Activated T-cell treated with anti-CD3 and anti-CD28 coated beads, Interleukin-2, amount 50 U/mL, for 1 hour (primary cell): ENCODE data around the gene SYT11.
"Not testable (repeated sequence)": the region's sequence is repeated elsewhere in the genome, so short reads cannot be mapped to it uniquely, and the experiment has no call there.

ENCODE experiments used
- DNase-seq: peaks from one replicate; pipeline ENCODE4 v3.0.0-alpha.2; 2020

SYT11 gene

DNA sequence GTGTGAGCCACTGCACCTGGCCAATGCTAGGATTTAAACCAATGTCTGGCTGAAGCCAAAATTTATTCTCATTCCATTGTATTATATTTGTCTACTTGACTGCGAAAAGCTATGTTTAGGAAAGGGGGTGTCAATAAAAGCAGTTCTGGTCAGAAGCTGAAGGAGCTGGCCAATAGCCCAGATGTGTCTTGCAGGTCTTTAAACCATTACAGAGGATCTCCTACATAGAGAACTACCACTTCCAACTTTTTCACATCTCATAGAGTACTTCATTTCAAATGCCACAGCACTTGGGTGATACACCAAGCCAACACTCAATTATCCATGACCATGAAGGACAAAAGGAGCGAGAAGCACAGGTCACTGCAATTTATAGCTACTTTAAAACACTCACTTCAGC, 2.5 kb downstream of the SYT11 start:
- DNase-seq = no peak

DNA sequence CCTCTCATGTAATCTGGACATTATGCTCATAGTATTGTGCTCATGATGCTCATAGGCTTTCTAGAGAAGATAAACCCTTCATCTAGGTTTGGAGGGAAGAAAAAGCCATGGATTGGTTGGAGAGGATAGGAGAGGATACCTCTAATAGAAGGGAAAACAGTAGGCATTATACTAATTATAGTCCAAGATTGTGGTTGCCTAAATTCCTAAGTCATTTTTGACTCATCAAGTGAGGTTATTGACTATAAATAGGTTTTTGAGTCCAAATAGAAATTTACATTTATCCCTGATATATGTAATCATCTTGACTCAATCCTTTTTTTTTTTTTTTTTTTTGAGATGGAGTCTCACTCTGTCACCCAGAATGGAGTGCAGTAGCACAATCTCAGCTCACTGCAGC, 5.0 kb downstream of the SYT11 start:
- DNase-seq = no peak

DNA sequence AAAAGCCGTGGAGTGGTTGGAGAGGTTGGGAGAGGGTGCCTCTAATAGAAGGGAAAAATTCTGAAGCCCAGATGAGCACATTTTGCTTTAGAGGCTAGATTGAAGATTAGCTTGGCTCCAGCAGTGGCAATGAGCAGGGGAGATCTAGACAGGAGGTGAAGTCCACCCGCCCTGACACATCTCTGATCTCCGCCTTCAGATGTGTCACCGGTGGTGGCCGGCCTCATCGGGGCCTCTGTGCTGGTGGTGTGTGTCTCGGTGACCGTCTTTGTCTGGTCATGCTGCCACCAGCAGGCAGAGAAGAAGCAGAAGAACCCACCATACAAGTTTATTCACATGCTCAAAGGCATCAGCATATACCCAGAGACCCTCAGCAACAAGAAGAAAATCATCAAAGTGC, 8.4 kb downstream of the SYT11 start:
- DNase-seq = no peak

DNA sequence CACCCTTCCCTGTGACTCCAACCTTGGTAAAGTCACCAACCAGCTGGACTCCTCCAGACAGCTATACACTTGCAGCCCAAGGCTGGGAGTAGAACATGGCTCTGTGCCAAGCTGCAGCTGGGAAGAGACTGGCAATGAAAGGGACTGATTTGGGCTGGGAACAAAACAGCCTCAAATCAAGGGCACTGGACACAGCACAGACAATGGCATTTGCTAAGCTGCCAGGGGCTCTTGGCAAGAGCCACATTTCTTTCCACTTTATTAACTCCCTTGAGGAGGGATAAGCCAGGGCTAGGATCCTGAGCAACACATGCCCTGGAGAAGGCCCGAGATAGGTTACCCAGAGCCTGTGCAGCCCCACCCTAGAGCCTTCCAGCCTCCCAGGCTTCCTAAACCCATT, 12.0 kb downstream of the SYT11 start:
- no peak for DNase-seq

DNA sequence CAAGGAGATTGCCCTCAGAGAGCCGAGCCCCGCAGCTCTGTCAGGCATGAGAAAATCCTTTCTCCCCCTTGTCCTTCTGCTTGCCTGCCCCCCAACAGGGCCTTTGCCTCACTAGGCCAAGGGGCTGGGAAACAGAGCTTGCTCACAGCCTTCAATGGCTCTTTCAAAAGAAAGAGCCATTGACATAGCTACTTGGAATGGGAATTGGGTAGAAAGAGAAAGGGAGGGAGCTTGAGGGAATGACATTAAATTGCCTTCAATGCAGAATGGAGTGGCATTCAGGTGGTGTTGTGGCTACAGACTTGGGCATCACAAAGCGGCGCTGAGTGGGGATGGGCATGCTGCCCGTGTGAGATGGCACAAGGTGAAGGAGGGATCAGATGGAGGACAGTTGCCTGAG, 13.2 kb downstream of the SYT11 start:
- no peak for DNase-seq

DNA sequence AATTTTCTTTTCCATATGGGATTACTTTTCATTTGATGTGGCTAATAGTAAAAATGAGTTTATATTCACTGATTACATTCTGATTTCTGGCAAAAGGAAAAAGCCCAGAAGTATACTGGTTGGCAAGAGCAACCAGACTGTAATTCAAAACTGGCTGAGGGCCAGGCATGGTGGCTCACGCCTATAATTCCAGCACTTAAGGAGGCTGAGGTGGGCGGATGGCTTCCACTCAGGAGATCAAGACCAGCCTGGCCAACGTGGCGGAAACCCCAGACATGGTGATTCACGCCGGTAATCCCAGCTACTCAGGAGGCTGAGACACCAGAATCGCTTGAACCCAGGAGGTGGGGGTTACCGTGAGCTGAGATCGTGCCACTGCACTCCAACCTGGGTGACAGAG, 14.5 kb downstream of the SYT11 start:
- DNase-seq = no peak

DNA sequence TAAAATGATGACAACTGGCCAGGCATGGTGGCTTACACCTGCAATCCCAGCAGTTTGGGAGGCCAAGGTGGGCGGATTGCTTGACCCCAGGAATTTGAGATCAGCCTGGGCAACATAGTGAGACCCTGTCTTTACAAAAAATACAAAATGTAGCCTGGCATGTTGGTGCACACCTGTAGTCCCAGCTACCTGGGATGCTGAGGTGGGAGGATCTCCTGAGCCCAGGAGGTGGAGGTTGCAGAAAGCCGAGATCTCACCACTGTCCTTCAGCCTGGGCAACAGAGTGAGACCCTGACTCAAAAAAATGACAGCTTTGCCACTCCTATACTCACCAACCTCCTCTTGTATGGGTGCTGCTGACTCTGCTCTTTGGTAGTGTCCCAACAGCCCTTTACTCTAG, 18.6 kb downstream of the SYT11 start:
- DNase-seq = no peak

DNA sequence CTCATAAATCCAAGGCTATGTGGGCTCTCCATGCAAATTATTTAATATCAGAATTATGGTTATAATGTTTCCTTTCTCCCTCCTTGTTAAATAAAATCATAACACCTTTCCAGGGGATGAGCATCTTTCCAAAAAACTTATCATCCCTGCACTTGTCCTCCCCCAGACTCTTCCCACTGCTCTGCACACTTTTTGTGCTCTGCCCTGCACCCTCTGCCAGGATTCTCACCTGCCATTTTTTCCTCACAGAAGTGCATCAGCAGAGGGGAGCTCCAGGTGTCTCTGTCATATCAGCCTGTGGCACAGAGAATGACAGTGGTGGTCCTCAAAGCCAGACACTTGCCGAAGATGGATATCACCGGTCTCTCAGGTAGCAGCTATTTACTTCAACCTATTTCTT, 20.9 kb downstream of the SYT11 start:
- no peak for DNase-seq

DNA sequence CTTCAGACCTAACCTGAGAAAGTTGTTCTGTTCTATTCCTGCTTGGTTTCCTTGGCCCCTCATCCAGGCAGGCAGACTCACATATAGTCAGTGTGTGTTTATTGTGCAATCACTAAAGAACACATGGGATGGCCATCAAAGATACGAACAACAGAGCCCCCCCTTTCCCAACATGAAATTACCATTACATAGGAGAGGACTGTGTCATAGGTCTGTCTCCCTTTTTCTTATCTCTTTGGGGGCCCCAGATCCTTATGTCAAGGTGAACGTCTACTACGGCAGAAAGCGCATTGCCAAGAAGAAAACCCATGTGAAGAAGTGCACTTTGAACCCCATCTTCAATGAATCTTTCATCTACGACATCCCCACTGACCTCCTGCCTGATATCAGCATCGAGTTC, 21.6 kb downstream of the SYT11 start:
- DNase-seq = no peak

DNA sequence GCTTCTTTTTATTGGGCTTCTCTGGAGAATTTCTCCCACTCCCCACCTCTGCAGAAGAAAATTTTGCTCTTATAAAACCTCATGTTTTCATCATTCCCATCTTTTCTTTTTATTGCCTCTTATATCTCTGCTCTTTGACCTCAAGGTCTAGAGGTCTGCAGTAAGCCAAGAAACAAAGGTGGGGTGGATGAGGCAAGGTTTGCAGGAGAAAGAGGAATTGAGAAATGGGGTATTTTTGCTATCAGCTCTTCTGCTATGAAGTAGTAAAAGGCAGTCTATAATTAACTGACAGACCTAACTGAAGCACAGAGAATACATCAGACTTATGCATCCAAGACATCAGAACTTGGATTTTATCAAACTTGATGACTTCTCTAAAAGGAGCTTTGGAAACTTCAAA, 22.9 kb downstream of the SYT11 start:
- DNase-seq = no peak

DNA sequence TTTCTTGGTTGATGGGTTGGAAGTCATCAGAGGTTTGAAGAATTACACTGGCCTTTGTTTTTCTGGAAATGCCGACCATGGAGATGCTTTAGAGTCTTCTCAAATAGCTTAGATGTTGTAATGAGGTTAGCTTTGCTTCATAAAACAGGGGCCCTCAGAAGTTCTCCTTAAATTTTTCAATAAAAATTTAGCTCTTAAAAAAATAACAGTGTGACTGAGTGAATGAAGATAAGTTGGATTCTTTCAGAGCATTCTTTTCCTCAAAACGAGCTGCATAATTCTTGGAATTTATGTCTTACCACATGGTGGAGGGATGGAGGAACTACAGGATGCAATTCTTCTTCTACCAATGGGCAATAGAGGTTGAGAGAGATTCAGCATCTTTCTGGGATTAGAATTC, 23.4 kb downstream of the SYT11 start:
- DNase-seq = no peak

DNA sequence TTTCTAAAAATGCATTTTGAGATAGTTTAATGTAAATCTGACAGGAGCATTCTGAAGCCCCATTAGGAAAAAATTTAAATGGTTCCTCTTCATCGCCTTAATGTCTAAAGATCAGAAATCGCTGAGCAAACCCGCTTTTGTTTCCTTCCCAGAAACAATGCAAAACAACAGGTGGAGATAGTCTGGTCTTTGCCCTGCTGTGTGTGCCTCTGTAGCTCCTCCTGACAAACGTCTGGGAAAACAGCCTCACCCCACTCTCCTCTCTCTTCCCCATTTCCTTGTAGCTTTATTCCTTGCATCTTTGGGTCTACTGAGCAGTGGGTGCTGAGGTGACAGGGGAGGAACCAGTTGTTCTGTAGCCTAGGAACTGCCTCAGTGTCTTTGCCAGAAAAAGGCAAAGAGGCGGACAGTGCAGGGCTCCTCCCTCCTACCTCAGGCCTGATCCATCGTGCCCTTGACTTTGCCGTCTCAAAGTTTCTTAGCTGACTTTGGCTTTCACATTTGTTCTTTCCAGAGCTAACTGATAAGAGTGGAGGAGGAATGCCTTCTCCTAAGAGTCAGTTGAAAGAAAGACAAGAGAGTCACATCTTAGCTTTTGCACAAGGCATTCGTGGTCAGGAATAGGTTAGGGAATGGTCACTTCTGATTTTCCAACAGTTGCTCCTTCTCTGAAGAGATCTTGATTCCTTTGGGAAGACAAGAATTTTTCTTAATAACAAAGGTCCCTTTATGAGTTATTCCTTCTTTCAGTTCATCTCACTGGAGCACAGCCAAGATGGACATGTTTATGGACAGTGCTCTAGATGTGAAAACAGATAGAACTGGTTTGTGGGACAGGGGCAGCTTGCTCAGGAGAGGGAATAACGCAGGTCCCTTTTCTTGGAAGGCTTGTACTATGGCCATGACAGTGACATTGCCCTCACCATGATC, 24.9 kb downstream of the SYT11 start:
- DNase-seq = no peak

DNA sequence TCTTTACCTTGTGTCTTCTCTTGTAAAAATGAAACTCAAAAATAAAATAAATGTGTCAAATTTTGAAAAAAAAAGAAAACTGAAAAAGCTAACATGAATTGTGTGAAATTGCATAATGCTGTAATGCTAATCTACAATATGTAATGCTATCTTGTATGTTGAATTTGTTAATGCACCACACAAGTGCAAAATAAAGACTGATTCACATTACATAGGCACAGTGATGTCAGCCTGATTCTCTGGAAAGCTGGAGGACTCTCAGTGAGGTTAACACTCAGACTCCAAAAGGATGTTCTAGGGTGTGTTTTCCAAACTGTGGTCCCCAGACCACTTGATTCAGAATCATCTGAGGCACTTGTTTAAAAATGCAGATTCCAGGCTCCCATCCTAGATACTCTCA, 25.6 kb downstream of the SYT11 start:
- no peak for DNase-seq

DNA sequence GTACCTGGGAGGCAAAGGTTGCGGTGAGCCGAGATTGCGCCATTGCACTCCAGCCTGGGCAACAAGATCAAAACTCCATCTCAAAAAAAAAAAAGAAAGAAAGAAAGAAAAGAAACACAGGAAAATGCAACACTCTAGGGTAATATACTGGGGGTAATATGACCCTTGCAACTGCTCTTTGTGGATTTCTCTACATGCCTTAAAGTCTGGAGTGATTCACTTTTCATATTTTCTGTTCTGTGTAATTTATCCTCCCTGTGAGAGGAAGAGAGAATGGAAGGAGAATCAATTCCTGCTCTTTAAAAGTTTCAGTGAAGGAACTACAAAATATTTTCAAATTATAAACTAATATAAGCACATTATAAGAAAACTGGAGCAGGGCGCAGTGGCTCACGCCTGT, 29.1 kb downstream of the SYT11 start:
- no peak for DNase-seq

DNA sequence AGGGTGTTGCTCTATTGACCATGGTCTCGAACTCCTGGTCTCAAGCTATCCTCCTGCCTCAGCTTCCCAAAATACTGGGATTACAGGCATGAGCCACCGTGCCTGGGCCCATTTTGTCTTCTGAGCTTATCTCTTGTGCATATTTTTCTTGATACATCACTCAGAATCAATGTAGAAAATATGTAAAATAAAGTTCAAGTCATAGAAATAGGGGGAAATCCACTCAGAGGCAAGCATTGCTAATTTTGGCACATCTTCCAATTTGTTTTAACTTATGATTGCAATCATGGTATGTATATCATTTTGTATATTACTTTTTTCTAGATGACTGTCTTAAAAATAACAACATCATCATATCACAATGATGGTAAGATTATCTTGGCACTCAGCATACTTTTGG, 30.2 kb downstream of the SYT11 start:
- DNase-seq = no peak

DNA sequence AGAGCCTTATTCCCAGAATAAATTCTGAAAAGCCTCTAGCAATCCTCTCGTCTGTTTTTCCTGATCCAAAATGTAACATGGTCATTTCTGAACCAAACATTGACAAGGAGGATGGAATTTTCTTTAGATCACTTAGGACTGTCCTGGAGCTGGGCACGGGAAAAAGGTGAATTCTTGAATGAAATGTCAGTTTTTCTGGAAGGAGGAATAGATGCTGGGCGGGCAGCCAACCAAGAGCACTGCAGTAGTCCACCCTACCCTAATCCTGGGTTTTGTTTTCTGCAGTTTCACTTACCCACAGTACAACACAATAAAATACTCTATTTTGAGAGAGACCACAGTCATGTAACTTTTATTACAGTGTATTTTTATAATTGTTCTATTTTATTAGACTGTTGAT, 30.9 kb downstream of the SYT11 start:
- DNase-seq = no peak

DNA sequence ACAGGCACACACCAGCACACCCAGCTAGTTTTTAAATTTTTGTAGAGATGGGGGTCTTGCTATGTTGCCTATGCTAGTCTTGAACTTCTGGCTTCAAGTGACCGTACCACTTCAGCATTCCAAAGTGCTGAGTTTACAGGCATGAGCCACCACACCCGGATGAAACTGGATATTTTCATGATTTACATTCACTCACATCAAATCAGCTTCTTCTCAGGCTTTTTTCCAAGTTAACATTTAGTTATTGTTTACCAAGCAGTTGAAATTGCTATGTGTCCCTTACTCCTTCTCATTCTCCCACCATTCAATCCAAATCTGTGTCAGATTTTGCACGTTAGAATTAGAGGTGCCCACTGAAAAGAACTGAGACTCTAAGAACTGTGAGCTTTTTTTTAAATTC, 33.4 kb downstream of the SYT11 start:
- DNase-seq = no peak

DNA sequence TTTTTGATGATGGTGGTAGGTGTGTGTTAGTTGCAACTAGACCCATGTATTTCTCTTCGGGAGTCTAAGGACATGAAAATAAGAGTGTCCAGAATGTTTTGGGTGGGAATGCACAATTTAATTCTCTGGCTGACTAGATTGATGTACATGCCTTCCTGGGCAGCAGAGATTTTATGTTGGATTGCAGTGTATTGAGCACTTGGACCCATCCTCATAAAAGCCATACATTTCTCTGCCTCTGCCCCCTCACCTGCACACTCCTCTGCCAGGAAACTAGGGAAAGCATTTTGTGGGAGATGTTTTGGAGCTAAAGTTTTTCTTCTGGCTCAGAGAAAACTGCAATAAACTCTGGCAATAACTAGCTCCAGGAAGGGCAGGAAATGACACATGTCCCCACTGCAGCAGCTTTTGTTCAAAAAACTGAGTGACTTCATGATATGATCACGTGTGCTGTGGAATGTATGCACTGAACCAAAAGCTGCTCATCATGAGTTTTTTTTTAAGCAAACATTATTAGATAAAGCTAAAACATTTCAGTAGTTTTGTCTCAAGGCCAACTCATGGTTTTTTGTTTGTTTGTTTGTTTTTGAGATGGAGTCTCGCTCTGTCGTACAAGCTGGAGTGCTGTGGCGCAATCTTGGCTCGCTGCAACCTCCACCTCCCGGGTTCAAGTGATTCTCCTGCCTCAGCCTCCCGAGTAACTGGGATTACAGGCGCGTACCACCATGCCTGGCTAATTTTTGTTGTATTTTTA, 34.2 kb downstream of the SYT11 start:
- DNase-seq = no peak

DNA sequence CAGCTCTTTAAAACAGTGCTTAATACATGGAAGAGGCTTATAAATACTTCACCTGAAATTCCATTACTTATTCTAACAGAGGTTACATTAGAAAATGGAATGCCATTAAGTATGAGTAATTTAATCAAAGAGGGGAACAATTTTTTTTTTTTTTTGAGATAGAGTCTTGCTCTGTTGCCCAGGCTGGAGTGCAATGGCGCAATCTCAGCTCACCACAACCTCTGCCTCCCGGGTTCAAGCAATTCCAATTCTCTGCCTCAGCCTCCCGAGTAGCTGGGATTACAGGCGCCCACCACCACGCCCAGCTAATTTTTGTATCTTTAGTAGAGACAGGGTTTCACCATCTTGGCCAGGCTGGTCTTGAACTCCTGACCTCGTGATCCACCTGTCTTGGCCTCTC, 36.2 kb downstream of the SYT11 start:
- not testable (repeated sequence) for DNase-seq

DNA sequence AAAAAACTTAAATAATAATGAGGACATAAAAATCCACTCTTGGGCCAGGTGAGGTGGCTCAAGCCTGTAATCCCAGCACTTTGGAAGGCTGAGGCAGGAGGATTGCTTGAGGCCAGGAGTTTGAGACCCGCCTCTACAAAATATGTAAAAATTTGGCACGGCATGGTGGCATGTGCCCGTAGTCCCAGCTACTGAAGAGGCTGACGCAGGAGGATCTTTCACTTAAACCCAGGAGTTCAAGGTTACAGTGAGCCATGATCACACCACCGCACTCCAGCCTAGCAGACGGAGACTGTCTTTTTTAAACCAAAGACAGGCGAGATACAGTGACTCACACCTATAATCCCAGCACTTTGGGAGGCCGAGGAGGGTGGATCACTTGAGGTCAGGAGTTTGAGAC, 37.1 kb downstream of the SYT11 start:
- not testable (repeated sequence) for DNase-seq

DNA sequence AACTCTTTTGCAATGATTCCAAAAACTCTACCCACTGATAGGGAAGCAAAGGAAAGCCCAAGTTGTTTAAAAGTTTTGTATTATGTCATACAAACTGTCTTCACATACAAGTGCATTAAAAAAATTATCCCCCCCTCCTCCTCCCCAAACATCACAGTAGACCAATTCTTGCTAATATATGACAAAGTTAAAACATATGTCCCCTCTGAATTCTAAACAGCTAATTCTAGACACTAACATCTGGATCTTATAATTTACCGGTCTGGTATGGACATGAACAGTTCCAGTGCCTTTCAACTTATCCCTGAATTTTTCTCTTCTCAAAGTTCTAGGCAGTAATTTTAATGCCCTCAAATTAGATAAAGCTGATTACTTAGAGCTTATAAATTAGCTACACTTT, 38.4 kb downstream of the SYT11 start:
- no peak for DNase-seq

DNA sequence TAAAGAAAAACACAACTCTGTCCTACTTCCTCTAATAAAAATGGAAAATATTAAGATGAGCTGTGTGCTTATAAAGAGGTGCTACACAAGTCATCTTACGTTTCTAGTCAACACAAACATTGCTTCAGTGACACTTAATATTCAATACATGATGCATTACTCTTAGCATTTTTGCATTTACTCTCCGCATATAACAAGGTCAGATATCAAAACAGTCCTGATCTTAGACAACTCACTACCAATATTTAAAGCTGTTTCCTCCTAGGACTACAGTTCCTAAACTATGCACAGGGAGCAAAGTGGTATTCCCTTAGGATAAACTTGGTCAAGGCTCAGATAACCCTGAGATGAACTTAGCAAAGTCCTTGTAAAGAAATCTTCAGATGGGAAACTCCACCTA, 39.5 kb downstream of the SYT11 start:
- no peak for DNase-seq

DNA sequence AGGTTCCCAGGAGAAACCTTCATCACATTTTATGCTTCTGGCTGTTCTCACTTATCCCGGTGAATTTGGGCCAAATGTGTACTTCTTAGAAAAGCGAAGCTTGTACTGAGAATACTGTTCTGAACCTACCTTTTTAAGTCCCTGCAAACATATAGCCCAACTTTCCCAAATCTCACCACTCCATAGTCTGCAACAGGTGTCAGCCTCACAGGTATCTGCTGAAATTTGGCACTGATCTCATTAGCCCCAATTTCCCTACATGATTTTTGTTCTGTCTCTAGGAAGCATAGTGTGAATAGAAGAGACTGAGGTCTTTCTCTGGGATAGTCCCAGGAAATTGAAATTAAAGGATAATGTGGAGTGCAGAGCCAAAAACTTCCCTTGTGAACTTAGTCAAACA, 40.3 kb downstream of the SYT11 start:
- no peak for DNase-seq

DNA sequence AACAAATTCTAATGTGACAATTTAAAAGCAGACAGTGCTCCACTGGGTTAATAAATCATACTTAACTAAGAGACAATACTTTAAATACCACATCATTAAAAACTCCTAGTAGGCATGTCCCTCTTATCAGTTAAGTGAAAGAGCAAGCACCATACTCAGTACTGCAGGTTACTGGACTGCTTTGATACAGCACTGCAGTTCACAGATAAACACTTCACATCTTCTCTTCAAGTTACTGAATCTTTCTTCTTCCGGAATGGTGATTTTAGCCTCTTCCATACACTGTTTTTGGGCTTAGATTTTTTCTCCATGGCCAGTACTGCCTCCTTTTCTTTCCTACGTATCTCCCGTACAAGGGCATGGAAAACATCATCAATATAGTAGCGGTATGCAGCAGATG, 40.8 kb downstream of the SYT11 start:
- DNase-seq = no peak

DNA sequence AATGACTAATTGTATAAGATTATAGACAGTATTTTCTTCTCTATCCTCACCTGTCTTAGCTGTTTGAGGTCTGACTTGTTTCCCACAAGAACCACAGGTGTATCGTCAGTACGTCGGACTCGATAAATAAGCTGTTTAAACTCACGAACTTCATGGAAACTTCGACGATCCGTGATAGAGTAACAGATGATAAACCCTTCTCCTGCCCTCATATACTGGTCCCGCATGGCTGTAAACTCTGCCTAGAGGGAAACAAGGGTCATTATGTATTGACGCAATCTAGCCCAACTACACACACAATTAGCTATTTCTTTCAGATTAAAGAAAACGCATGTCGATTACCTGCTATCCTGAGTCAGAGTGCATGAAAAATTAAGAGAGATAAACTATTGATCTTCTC, 44.9 kb downstream of the SYT11 start:
- DNase-seq = no peak
